ENCODE data around the gene NIT2.

Gene NIT2

DNA sequence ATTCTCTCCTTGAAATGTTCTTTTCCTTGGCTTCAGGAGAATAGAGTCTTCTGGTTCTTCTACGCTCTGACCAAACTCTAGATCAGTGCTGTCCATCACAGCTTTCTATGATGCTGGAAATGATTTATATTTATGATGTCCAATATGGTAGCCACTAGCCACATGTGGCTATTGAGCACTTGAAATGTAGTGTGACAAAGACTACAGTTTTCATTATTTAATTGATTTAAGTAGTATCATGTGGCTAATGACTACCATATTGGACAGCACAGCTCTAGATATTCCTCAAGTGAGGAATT, 69.6 kb downstream of the NIT2 start:
- no peak for TF ChIP-seq CTCF (IDR thresholded peaks at IDR 0.05; ENCODE audit: low read depth, low read length)
- no peak overlapping the region for H3K4me3 ChIP-seq (ENCODE audit: low read depth, low read length)
- no peak for DNase-seq (ENCODE audit: low read depth, low spot score)
- in situ Hi-C loops (cut with HindIII; ENCODE audit: low sequenced_read_pairs), result no loop called here

GRCh38 chr3:100407164-100407563, 72.6 kb downstream of the NIT2 start:
- in situ Hi-C loops (cut with HindIII; ENCODE audit: low sequenced_read_pairs), result no loop called here
- no peak for TF ChIP-seq CTCF (IDR thresholded peaks at IDR 0.05; ENCODE audit: low read depth, low read length)
- no peak overlapping the region for H3K4me3 ChIP-seq (ENCODE audit: low read depth, low read length)
- DNase-seq (ENCODE audit: low read depth, low spot score), result no peak

DNA sequence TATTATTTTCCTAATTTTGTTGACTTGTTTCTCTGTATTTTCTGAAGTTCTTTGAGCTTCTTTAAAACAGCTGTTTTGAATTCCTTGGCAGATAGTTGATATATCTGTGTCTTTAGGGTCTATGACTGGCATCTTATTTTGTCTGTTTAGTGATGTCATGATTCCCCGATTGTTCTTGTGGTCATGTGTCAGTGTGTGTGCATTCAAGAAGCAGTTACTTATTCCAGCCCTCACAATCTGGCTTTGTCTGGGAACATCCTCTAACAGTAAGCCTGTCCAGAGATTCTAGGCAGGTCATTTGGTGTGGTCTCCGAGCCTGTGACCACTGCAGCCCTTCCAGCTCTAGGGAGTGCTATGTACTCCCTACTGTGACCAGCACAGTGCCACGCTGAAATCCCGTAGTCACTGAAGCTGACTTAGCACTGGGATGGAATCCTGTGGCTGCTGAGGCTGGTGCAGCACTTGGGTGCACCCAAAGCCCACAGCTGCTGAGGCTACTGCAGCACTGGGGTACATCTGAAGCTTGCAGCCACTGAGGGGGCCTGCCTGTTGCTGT, 73.5 kb downstream of the NIT2 start:
- no peak overlapping the region for H3K4me3 ChIP-seq (ENCODE audit: low read depth, low read length)
- in situ Hi-C loops (cut with HindIII; ENCODE audit: low sequenced_read_pairs), result no loop called here
- no peak for DNase-seq (ENCODE audit: low read depth, low spot score)
- no peak for TF ChIP-seq CTCF (IDR thresholded peaks at IDR 0.05; ENCODE audit: low read depth, low read length)
